GM18867 (cell line): Measurements from ENCODE around the gene NADSYN1.

Experiments used
- ATAC-seq: cut with Tn5 transposase; IDR thresholded peaks from one replicate; pipeline ENCODE4 v1.9.1; 2021; ENCODE audit warnings: mild to moderate bottlenecking, moderate library complexity; ENCODE audit not compliant: unreplicated experiment

The NADSYN1 gene

GRCh38 chr11:71542879-71543777, 90.1 kb downstream of the NADSYN1 start:
- no peak for ATAC-seq

- ATAC-seq, result no peak
Measured at GRCh38 chr11:71543866-71544265, 90.9 kb downstream of the NADSYN1 start.

GRCh38 chr11:71544525-71545214, 91.7 kb downstream of the NADSYN1 start:
- no peak for ATAC-seq

- ATAC-seq, result no peak
Measured at GRCh38 chr11:71545405-71545966, 92.5 kb downstream of the NADSYN1 start.

- no peak for ATAC-seq
Measured at GRCh38 chr11:71548120-71548519, 95.1 kb downstream of the NADSYN1 start, which contains the start of gene KRTAP5-9. Gene KRTAP5-9 (plus strand): TSS chr11:71548420. CDS start chr11:71548658, 238 bp downstream.

GRCh38 chr11:71548716-71549151, 95.7 kb downstream of the NADSYN1 start:
- no peak for ATAC-seq
